ENCODE results near the gene IFI35.
A peak's percentile ranks its signal among the peaks of the same experiment; 100 is the strongest.
"Not testable (repeated sequence)": the region's sequence is repeated elsewhere in the genome, so short reads cannot be mapped to it uniquely, and the experiment has no call there.

The IFI35 gene

GRCh38 chr17:43024407-43025289 lies 18.1 kb downstream of the IFI35 start, which contains the start of gene RND2:
Gene RND2, plus strand, starts transcription at chr17:43025231. Its CDS starts 117 bp downstream, at chr17:43025348.
- DNase-seq (ENCODE audit: low read depth in 2 of 2), result peak; percentile 54 to 64

GRCh38 chr17:43025290-43025657 lies 18.7 kb downstream of the IFI35 start:
- no peak for DNase-seq (ENCODE audit: low read depth in 2 of 2)

GRCh38 chr17:43025766-43026537 lies 19.4 kb downstream of the IFI35 start:
- no peak for DNase-seq (ENCODE audit: low read depth in 2 of 2)

- no peak for DNase-seq (ENCODE audit: low read depth in 2 of 2)
Measured at GRCh38 chr17:43026595-43026994, 20.0 kb downstream of the IFI35 start.

GRCh38 chr17:43027091-43028032 lies 20.8 kb downstream of the IFI35 start:
- DNase-seq (ENCODE audit: low read depth in 2 of 2), result no peak

DNA sequence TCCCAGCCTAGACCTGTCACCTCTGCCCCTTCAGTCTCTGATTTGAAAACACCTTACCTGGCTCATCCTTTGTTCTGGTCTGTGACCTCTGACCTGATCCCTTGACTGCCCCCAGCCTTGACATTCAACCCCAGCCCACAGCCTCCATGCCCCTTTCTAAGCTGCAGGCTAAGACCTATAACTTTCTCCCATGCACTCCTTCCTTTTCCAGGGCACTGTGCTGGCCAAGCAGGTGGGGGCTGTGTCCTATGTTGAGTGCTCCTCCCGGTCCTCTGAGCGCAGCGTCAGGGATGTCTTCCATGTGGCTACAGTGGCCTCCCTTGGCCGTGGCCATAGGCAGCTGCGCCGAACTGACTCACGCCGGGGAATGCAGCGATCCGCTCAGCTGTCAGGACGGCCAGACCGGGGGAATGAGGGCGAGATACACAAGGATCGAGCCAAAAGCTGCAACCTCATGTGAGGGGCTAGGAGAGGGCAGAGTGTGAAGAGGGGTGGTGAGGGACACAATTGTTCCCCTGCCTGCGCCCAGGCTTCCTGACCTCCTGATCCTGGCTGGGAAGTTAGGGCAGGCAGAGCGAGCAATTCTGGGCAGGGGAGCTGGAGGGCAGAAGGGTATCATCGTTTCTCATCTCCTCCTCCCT lies 21.8 kb downstream of the IFI35 start:
- no peak for DNase-seq (ENCODE audit: low read depth in 2 of 2)

DNA sequence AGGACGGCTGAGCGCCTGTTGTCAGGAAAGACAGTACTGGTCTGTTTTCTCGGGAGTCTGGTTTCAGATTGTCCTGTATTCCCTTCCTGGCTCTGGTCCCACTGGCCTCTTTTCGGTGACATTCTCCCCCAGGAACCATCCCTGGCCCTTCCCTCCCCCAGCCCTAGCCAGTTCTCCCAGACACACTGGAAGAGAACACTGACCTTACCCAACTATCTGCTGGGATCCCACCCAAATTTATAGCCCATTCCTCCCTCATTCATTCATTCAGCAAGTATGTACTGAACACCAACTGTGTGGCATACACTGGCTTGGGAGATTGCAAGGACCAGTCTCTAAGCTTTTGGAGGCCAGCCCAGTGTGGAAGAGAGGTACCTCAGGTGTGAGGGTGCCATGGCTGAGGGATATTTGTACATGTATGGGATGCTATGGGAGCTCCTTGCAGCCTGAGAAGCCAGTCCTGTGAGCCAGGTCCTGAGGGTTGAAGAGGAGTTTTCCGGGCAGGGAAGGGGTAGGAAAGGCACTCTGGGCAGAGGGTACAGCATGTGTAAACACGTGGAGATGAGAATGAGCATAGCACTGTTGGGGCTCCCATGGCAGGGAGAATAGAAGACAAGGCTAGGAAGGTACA lies 23.7 kb downstream of the IFI35 start:
- DNase-seq (ENCODE audit: low read depth in 2 of 2), result no peak

DNA sequence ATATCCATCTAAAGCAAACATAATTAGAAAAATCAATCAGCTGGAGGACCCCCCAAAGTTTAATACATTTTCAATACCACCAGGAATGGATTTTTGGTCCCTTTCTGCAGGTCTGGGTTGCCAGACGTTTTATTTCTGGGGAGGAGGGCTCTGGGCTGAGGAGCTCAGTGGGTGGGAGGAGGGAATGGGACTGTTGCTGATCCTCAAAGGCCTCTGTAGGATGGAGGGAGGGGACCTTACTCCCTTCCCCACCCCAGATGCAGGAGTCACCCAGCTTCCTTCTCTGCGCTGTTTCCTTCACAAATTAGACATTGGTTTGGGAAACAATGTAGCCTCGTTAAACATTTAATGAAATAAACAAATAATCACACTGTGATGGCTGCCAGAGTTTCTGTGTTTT lies 25.1 kb downstream of the IFI35 start:
- no peak for DNase-seq (ENCODE audit: low read depth in 2 of 2)

GRCh38 chr17:43033948-43034881 lies 27.6 kb downstream of the IFI35 start:
- DNase-seq (ENCODE audit: low read depth in 2 of 2), result no peak

GRCh38 chr17:43034894-43035293 lies 28.3 kb downstream of the IFI35 start:
- DNase-seq (ENCODE audit: low read depth in 2 of 2), result no peak

DNA sequence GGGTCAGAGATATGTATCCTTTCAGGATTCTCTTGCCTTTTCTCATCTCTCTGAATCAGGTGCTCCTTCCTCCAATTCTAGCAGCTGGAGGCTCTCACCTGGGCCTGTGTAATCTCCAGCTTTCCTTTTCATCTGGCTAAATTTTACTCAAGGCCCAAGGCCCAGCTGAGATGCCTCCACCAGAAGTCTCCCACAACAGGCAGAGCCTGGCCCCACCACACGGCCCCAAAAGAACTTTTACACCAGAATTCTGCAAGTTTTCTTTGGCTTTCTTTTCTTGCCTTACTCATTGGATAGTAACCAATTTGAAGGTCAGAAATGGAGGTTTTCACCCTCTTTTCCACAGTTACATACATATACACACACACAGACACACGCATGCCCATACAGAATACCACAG lies 33.1 kb downstream of the IFI35 start:
- no peak for DNase-seq (ENCODE audit: low read depth in 2 of 2)

DNA sequence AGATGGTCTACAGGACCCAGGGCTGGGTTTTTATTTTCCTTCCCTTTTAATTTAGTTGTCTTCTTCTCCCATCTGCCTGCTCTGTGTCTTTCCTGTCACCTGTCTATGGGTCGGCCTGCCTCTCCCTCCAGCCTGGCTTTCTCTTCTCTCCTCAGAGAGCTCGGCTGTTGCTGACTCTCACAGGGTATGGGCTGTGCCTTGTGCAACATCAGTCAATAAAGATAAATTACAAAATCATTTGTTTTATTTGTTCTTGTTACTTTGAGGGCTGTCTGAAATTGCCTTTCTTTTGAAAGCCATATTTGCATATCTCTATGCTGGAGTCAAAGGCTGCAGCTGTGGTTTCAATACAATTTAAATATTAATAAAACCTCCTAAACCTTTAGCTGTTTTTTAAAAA lies 34.1 kb downstream of the IFI35 start:
- no peak for DNase-seq (ENCODE audit: low read depth in 2 of 2)

- no peak for DNase-seq (ENCODE audit: low read depth in 2 of 2)
Measured at GRCh38 chr17:43042025-43042628, 35.5 kb downstream of the IFI35 start.

GRCh38 chr17:43043307-43043706 lies 36.7 kb downstream of the IFI35 start:
- DNase-seq (ENCODE audit: low read depth in 2 of 2), result no peak

GRCh38 chr17:43044024-43044423 lies 37.4 kb downstream of the IFI35 start:
- DNase-seq (ENCODE audit: low read depth in 2 of 2), result no peak

DNA sequence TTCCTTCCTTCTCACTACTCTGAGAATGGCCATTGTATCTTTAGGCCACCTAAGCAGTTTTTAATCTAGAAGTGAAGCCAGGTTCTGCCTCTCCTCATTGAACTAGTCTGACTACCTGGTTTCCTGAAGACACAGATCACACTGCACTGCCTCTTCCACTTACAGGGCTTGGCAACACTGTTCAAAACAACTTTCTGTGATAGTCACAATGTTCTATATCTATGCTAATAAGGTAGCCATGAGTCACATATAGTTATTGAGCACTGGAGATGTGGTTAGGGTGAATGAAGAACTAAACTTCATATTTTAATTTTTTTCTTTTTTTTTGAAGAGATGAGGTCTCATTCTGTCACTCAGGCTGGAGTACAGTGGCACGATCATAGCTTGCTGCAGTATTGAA lies 45.4 kb downstream of the IFI35 start:
- no peak for DNase-seq (ENCODE audit: low read depth in 2 of 2)

DNA sequence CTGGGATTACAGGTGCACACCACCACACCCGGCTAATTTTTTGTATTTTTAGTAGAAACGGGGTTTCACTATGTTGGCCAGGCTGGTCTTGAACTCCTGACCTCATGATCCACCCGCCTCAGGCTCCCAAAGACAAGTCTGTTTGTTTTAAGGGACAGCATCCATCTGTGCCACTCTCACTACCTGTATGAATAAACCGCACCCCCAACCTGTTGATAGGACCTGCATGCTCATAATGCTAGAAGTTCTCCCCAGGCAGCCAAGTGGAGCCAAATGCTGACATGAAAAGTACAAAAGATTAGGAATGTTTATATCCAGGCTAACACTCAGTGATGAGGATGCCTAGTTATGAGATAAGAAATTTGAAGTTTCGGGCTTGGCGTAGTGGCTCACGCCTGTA lies 46.4 kb downstream of the IFI35 start:
- not testable (repeated sequence) for DNase-seq (ENCODE audit: low read depth in 2 of 2)

- DNase-seq (ENCODE audit: low read depth in 2 of 2), result no peak
Measured at GRCh38 chr17:43056051-43056450, 49.5 kb downstream of the IFI35 start.

DNA sequence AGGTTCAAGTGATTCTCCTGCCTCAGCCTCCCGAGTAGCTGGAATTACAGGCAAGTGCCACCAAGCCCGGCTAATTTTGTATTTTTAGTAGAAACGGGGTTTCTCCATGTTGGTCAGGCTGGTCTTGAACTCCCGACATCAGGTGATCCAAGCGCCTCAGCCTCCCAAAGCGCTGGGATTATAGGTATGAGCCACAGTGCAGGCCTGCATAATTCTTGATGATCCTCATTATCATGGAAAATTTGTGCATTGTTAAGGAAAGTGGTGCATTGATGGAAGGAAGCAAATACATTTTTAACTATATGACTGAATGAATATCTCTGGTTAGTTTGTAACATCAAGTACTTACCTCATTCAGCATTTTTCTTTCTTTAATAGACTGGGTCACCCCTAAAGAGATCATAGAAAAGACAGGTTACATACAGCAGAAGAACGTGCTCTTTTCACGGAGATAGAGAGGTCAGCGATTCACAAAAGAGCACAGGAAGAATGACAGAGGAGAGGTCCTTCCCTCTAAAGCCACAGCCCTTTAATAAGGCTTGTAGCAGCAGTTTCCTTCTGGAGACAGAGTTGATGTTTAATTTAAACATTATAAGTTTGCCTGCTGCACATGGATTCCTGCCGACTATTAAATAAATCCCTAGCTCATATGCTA lies 56.5 kb downstream of the IFI35 start:
- no peak for DNase-seq (ENCODE audit: low read depth in 2 of 2)
